HFFc6 (cell line): Measurements from ENCODE around the gene NARS2. TPM values are rescaled to one million over a fixed set of nuclear protein-coding genes. Genes with fewer than 3 reads are reported as not detected.

ENCODE experiments used
- DNase-seq: peaks from one replicate; pipeline ENCODE4 v3.0.0-alpha.2; 2018
- H3K27ac Mint-ChIP-seq: 2 replicates; pipeline ENCODE4 v1.8.0; 2020; ENCODE audit warnings: mild to moderate bottlenecking, mixed read lengths
- H3K27me3 Mint-ChIP-seq: 2 replicates; pipeline ENCODE4 v1.8.0; 2021; ENCODE audit warnings: mild to moderate bottlenecking, moderate library complexity, mixed read lengths; ENCODE audit not compliant: insufficient read depth
- H3K36me3 Mint-ChIP-seq: 2 replicates; pipeline ENCODE4 v1.8.0; 2021; ENCODE audit warnings: low read depth, mixed read lengths
- H3K4me1 Mint-ChIP-seq: 2 replicates; pipeline ENCODE4 v1.8.0; 2020; ENCODE audit warnings: low read depth, mixed read lengths
- H3K4me3 Mint-ChIP-seq: 2 replicates; pipeline ENCODE4 v1.8.0; 2020; ENCODE audit warnings: mild to moderate bottlenecking, moderate library complexity, mixed read lengths
- H3K9me3 Mint-ChIP-seq: 2 replicates; pipeline ENCODE4 v1.8.0; 2020; ENCODE audit warnings: mild to moderate bottlenecking, mixed read lengths
- CTCF ChIP-seq: fragments of 200-600 bp; sonication (generic); IDR thresholded peaks from 2 replicates; pipeline ENCODE4 v1.5.0; 2021; ENCODE audit warnings: antibody characterized with exemption, mild to moderate bottlenecking
- total RNA-seq, 6 experiments: library from RNA; stranded (reverse); fragmentation: NEBNext Ultra II Directional; extraction: Animal tissue kit (Norgen Biotek cat#: 25700); gene quantifications; 2 replicates in 1 of 6; 3 replicates in 5 of 6; pipeline ENCODE4 v1.2.3, GENCODE V29; 2021

The NARS2 gene
- total RNA-seq, 6 experiments from 2014 or later = 8.7 to 11.6 (median 10.3) TPM

- DNase-seq = no peak
- no peak overlapping the region for H3K27ac Mint-ChIP-seq
- no peak for TF ChIP-seq CTCF
- H3K36me3 Mint-ChIP-seq = peaks cover 16% of the 10 kb centered on the region
- H3K4me3 Mint-ChIP-seq = no peak overlapping the region
- no peaks in the 10 kb centered on the region; the same call in 1 of the 2 replicates for H3K27me3 Mint-ChIP-seq
- H3K9me3 Mint-ChIP-seq = no peaks in the 10 kb centered on the region
- no peaks in the 10 kb centered on the region for H3K4me1 Mint-ChIP-seq
These were observed 26.5 kb downstream of the NARS2 start for GRCh38 chr11:78547931-78548705.

- peak overlapping the region; percentile 56 for H3K4me3 Mint-ChIP-seq
- H3K27me3 Mint-ChIP-seq = no peaks in the 10 kb centered on the region
- peaks cover 5% of the 10 kb centered on the region; the same call in 1 of the 2 replicates for H3K36me3 Mint-ChIP-seq
- no peak overlapping the region for H3K27ac Mint-ChIP-seq
- no peak for TF ChIP-seq CTCF
- peaks cover 12% of the 10 kb centered on the region for H3K4me1 Mint-ChIP-seq
- H3K9me3 Mint-ChIP-seq = no peaks in the 10 kb centered on the region
- DNase-seq = no peak
These were observed 32.7 kb downstream of the NARS2 start for GRCh38 chr11:78542007-78542406.

GRCh38 chr11:78541537-78541936 is 33.1 kb downstream of the NARS2 start:
- Mint-ChIP-seq H3K4me3 (no peak overlapping the region), H3K4me1 (peaks cover 12% of the 10 kb centered on the region), H3K27me3 (no peaks in the 10 kb centered on the region), H3K27ac (no peak overlapping the region), H3K36me3 (peaks cover 5% of the 10 kb centered on the region; the same call in 1 of the 2 replicates), H3K9me3 (no peaks in the 10 kb centered on the region)
- DNase-seq = no peak
- no peak for TF ChIP-seq CTCF

GRCh38 chr11:78540256-78540655 is 34.4 kb downstream of the NARS2 start:
- peaks cover 12% of the 10 kb centered on the region for H3K4me1 Mint-ChIP-seq
- no peak overlapping the region for H3K27ac Mint-ChIP-seq
- H3K36me3 Mint-ChIP-seq = peaks cover 5% of the 10 kb centered on the region; the same call in 1 of the 2 replicates
- H3K9me3 Mint-ChIP-seq = no peaks in the 10 kb centered on the region
- TF ChIP-seq CTCF = no peak
- H3K4me3 Mint-ChIP-seq = no peak overlapping the region
- DNase-seq = no peak
- H3K27me3 Mint-ChIP-seq = no peaks in the 10 kb centered on the region

- Mint-ChIP-seq H3K4me3 (no peak overlapping the region), H3K9me3 (no peaks in the 10 kb centered on the region), H3K27me3 (no peaks in the 10 kb centered on the region), H3K27ac (no peak overlapping the region), H3K4me1 (peaks cover 12% of the 10 kb centered on the region), H3K36me3 (peaks cover 5% of the 10 kb centered on the region; the same call in 1 of the 2 replicates)
- DNase-seq = no peak
- TF ChIP-seq CTCF = no peak
These were observed 35.2 kb downstream of the NARS2 start for GRCh38 chr11:78539506-78539905.
